ENCODE results near the gene C3orf62.

GRCh38 chr3:49311283-49311682 lies 34.3 kb upstream of the C3orf62 start:
- no peak for TF ChIP-seq SUZ12 (IDR thresholded peaks at IDR 0.05)
- no peak for TF ChIP-seq ELF4 (IDR thresholded peaks at IDR 0.05)
- TF ChIP-seq BHLHE40 (IDR thresholded peaks at IDR 0.05; ENCODE audit: borderline replicate concordance): no peak
- no peak for TF ChIP-seq FOXM1 (IDR thresholded peaks at IDR 0.05; ENCODE audit: borderline replicate concordance)
- no peak for TF ChIP-seq ARNT (IDR thresholded peaks at IDR 0.05)
- TF ChIP-seq ZNF384 (IDR thresholded peaks at IDR 0.05): no peak
- no peak for TF ChIP-seq FOXA1 (IDR thresholded peaks at IDR 0.05)
- no peak for TF ChIP-seq FOXK2 (IDR thresholded peaks at IDR 0.05)
- TF ChIP-seq SP1 (IDR thresholded peaks at IDR 0.05): no peak
- no peak for TF ChIP-seq LEF1 (IDR thresholded peaks at IDR 0.05; ENCODE audit: borderline replicate concordance)
- TF ChIP-seq PKNOX1 (IDR thresholded peaks at IDR 0.05): no peak

Measured in HEK293T (cell line).